Measurements from ENCODE around the gene GPSM1. TPM values are rescaled to one million over a fixed set of nuclear protein-coding genes. Genes with fewer than 3 reads are reported as not detected.

Gene GPSM1
- total RNA-seq, 1 donor: 48.5 TPM

DNA sequence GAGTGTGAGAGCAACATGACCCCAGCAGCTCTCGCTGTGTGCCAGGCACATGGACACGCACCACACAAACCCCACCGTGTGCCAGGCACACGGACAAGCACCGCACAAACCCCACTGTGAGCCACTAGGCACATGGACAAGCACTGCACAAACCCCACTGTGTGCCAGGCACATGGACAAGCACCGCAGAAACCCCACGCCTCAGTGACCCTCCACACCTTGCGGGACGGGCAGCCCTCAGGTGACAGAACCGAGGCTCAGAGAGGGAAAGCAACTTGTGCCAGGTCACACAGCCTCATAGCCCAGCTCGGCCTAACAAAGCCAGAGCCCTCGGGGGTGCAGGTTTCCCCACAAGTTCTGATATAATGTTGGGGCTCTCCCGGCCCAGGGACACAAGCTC is 2.0 kb upstream of the GPSM1 start:
- TF ChIP-seq, protein P1, sequence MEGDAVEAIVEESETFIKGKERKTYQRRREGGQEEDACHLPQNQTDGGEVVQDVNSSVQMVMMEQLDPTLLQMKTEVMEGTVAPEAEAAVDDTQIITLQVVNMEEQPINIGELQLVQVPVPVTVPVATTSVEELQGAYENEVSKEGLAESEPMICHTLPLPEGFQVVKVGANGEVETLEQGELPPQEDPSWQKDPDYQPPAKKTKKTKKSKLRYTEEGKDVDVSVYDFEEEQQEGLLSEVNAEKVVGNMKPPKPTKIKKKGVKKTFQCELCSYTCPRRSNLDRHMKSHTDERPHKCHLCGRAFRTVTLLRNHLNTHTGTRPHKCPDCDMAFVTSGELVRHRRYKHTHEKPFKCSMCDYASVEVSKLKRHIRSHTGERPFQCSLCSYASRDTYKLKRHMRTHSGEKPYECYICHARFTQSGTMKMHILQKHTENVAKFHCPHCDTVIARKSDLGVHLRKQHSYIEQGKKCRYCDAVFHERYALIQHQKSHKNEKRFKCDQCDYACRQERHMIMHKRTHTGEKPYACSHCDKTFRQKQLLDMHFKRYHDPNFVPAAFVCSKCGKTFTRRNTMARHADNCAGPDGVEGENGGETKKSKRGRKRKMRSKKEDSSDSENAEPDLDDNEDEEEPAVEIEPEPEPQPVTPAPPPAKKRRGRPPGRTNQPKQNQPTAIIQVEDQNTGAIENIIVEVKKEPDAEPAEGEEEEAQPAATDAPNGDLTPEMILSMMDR (IDR thresholded peaks at IDR 0.05; ENCODE audit: insufficient read depth, low read length): no peak

DNA sequence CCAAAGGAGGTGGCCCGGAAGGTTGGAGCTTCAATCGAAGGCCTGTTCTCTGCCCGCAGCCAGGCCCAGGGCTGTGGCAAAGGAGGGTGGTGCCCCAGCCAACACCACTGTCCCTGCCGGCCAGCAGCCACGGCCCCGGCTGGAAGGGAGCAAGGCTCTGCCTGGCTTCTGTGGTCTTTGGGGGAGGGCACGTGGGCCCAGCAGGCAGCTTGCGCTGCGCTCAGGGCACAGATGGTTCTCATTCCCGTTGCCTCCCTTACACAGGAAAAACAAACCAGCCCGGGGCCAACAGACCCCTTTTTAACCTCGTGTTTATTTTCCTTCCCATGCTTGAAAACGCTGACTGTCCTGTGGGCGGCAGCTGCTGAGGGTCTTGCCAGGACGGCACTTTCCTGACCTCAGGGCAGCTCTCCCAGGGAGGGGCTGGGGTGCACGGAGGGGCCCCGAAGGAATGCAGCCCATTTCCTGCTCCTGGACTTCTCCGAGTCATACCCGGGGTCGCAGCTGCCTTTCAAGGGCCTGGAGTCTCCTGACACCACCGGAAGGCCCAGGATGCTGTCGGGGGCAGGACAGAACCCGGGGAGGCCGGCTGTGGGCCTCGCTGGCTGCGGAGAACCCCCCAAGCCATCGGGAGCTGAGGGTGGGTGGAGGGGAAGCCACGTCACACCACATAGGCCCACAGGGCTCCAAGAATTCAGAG is 1.1 kb upstream of the GPSM1 start:
- TF ChIP-seq, protein P1 (IDR thresholded peaks at IDR 0.05; ENCODE audit: insufficient read depth, low read length): no peak
- peak overlapping the region; percentile 5 for H3K4me3 ChIP-seq (ENCODE audit: low read depth, low read length)
- DNase-seq (ENCODE audit: low read depth): peak; percentile 79

More for the DNA sequence above, 2.0 kb upstream of the GPSM1 start:
- H3K4me3 ChIP-seq (ENCODE audit: low read depth, low read length): no peak overlapping the region
- DNase-seq (ENCODE audit: low read depth): no peak

DNA sequence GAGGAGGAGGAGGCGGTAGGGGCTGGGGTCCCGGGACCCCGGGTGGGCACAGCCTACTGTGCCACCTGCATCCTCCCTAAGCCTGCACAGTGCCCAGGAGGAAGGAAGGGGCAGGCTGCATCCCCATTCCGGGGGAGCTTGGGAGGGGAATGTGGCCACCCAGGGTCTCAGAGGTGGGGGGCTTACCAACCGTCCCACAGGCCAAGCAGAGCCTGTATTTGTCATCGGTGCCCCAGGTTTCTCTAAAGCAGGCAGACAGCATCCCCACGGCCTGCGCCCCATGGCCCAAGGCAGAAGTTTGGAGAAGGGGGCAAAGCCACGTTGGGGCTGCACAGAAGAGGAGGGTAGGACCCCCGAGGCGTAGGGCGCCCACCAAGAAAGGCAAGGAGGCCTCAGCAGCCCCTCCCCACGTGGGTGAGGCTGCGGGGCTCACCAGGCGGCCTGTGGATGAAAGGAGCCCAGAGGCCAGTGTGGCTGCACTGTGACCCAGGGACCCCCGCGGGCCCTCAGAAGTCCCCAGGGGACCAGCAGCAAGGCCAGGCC is 507 bp upstream of the GPSM1 start:
- TF ChIP-seq, protein P1 (IDR thresholded peaks at IDR 0.05; ENCODE audit: insufficient read depth, low read length): no peak
- H3K4me3 ChIP-seq (ENCODE audit: low read depth, low read length): peak overlapping the region; percentile 86
- no peak for DNase-seq (ENCODE audit: low read depth)

DNA sequence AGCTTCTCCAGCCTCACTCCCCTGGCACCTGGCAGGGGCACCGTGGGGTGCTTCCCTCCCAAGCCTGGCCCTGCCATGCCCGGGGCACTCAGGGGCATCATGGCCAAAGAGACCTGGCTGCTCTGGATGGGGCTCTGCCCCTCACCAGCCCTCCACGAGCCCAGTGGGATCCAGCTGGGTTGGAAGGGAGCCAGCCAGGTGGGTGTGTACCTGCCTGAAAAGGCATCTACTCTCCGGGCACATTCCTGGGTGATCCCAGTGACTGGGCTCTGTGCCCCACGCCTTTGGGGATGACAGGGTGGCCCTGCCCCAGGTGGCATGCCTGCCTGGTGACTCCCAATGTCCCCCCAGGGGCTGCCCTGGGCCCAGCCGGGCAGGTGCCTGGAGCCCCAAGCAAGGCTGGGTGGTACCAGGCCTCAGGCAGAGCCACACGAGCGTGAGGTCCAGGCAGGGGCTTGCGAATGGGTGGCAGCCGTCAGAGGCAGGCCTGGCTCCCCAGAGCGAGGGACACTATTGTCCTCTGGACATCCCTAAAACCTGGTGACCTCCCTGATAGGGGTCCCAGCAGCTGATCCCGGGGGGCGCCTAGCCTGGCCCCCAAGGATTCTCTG is 777 bp downstream of the GPSM1 start:
- peak overlapping the region; percentile 86 for H3K4me3 ChIP-seq (ENCODE audit: low read depth, low read length)
- no peak for DNase-seq (ENCODE audit: low read depth)
- TF ChIP-seq, protein P1 (IDR thresholded peaks at IDR 0.05; ENCODE audit: insufficient read depth, low read length): no peak

DNA sequence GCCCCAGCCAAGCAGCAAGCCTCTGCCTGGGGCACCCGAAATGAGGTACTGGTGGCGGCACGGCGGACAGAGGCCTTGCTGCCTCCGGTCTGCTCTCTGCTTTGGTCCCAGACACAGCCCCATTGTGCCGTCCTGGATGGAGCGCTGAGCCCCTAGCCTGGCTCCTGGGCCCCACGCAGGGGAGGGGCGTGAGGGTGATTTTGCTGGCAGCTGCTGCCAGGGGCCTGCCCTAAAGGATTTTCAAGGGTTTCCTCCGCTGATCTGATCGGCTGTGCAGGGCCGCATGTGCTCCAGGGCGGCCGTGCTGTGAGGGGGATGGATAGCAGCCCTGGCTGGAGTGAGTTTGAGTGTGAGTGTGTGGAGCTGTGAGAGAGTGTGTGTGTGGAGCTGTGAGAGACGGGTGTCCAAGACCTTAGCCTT is 1.3 kb downstream of the GPSM1 start:
- peak; percentile 54 for DNase-seq (ENCODE audit: low read depth)
- peak overlapping the region; percentile 86 for H3K4me3 ChIP-seq (ENCODE audit: low read depth, low read length)
- TF ChIP-seq, protein P1 (IDR thresholded peaks at IDR 0.05; ENCODE audit: insufficient read depth, low read length): no peak

DNA sequence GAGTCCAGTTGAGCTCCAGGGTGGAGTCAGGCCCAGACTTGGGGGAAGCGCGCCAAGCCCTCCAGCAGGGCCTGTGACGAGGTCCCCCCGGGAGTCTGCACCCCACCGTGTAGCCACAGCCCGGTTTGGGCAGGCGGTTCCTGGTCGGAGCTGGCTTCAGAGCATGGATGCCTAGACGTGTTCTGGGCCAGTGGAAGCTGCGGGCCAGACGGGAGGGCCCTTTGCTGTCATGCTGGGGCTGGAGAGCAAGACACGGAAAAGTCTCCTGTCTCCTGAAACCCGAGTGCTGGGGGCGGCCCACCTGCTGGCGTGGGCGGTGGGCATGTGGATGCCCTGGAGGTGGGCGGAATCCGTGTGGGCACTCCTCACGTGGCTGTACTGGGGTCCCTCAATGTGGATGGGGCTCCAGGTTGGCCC is 1.9 kb downstream of the GPSM1 start:
- TF ChIP-seq, protein P1 (IDR thresholded peaks at IDR 0.05; ENCODE audit: insufficient read depth, low read length): no peak
- DNase-seq (ENCODE audit: low read depth): peak; percentile 28
- H3K4me3 ChIP-seq (ENCODE audit: low read depth, low read length): peak overlapping the region; percentile 86
